Activated CD4-positive, alpha-beta T cell treated with anti-CD3 and anti-CD28 coated beads for 24 hours (primary cell): ENCODE measurements around the gene RDH11.
A peak's percentile ranks its signal among the peaks of the same experiment; 100 is the strongest.
"Not testable (repeated sequence)": the region's sequence is repeated elsewhere in the genome, so short reads cannot be mapped to it uniquely, and the experiment has no call there.

Experiments used
- DNase-seq, 2 donors: peaks; one replicate each; pipeline ENCODE4 v3.0.0-alpha.2; 2020; ENCODE audit warnings: low read depth in 2 of 2

The RDH11 gene

DNA sequence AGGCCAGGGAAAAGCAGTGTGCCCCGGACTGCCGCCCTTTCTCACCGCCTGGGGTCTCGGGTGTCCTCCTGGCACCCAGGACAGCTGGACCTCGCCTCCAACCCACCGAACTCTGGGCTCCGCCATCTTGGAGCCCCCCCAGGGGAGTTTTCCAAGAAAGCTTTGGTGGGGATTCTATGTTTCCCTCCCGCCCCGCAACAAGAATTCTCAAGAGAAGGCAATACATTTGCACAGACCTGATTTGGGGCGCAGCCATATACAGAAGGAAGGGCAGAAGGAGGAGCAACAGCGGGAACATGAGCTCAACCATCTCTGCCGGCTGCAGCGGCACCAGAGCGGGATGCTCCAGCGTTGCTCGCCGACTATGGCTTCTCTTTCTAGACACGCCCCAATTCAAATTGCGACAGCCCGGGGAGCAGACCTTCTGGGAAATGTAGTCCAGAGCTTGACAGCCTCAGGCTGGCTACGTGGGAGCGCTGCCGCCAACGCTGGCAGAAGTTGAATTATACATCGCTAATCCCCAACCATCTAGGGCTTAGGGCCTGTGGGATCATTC is at the start of gene RDH11:
RDH11 (minus strand) TSS at position 371 of the 556 bp plus-strand sequence; CDS start at position 310, 61 bp downstream.
- peak; percentile 67 to 71 for DNase-seq

GRCh38 chr14:67744046-67744445 is 48.5 kb upstream of the RDH11 start:
- no peak for DNase-seq

- DNase-seq, result no peak
Observed at GRCh38 chr14:67738740-67739504, 43.4 kb upstream of the RDH11 start.

DNA sequence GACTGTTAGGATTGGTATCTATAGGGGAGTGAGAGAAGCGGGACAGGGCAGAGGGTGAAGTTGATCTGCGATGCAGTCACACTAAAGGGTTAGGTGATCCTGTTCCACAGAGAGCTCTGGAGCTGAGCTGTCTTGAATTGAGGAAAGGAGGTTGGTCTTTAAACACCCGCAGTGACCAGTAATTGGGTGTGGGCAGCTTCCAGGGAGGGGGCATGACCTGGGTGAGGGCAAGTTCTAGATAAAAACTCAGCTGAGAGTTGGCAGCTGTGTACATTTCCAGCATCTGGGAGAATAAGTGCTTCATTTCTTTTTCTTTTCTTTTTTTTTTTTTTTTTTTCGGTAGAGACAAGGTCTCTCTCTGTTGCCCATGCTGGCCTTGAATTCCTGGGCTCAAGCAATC is 41.2 kb upstream of the RDH11 start:
- no peak for DNase-seq

GRCh38 chr14:67735336-67736147 is 40.0 kb upstream of the RDH11 start:
- DNase-seq, result no peak

DNA sequence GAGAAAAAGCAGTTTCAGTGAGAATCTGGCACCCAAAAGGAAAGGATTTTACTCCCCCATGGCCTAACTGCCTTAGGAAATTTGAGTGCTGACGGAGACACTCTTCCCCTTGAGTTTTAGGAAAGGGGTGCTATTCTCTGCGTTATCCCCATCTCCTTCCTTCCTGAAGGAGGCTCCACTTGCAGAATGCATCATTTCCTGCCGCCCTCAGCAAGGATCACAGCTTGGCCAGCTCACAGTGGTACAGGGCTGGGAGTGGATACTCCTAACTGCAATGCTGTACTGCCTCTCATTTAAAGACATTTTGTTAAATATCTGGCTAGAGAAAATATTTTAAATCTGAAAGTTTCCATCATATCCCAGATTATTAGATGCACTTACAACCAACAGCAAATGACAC is 39.1 kb upstream of the RDH11 start:
- no peak for DNase-seq

GRCh38 chr14:67733616-67734015 is 38.1 kb upstream of the RDH11 start:
- DNase-seq, result no peak

DNA sequence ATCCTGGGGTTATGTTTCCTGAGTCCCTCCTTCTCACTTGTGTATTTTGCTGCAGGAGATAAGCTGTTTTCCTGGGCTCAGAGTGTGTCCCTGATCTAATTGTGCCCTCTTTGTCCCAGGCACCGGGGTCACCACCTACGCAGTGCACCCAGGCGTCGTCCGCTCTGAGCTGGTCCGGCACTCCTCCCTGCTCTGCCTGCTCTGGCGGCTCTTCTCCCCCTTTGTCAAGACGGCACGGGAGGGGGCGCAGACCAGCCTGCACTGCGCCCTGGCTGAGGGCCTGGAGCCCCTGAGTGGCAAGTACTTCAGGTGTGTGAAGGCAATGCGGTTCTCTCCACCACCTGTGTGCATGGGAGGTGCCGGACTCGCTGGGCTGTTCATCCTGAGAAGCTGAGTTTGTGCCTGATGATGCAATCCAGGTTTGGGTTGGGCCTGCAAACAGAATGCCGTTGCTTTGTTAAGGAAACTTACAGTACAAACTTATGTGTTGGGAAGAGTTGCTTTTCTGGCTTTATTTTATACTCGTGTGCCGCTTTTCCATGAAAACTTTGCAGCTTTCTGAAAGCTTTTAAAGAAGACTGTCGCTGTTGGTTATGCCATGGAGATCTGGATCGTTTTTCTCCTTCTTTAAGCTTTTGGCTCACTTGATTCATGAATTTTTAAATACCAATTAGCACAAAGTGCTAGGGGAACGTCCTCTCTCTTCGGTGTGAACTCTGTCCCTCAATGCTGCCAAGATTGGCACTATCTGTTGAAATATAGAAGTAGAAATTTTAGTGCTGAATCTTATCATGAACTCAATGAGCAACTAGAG is 33.7 kb upstream of the RDH11 start:
- DNase-seq, result no peak

GRCh38 chr14:67728258-67728657 is 32.7 kb upstream of the RDH11 start:
- DNase-seq, result no peak

DNA sequence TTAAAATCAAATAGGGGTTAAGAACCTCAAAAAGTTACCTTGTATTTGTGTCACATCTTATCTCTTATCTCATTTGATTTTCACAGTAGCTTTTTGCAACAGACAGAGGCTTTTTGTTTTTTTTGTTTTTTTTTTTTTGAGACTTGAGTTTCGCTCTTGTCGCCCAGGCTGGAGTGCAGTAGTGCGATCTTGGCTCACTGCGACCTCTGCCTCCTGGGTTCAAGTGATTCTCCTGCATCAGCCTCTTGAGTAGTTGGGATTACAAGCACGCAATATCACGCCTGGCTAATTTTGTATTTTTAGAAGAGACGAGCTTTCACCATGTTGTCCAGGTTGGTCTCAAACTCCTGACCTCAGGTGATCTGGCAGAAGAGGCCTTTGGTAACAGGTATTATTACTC is 31.8 kb upstream of the RDH11 start:
- no peak for DNase-seq

DNA sequence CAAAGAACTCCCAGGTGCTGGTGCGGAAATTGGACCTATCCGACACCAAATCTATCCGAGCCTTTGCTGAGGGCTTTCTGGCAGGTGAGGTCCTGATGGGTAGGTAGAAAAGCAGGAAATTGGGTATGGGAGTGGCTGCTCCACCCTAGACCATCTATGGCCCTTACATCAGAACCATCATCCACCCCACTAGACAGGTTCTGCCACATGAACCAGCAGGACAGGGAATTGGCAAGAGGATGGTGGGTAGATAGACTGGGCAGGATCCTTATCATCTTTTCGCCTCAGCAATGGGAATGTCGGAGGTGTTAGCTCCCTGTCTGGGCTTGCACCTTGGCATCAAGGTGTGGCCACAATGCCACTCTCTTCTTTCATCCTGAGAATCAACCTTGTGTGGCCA is 29.6 kb upstream of the RDH11 start:
- DNase-seq, result no peak

- no peak for DNase-seq
Observed at GRCh38 chr14:67722293-67722692, 26.7 kb upstream of the RDH11 start.

GRCh38 chr14:67721875-67722274 is 26.3 kb upstream of the RDH11 start:
- DNase-seq, result no peak

DNA sequence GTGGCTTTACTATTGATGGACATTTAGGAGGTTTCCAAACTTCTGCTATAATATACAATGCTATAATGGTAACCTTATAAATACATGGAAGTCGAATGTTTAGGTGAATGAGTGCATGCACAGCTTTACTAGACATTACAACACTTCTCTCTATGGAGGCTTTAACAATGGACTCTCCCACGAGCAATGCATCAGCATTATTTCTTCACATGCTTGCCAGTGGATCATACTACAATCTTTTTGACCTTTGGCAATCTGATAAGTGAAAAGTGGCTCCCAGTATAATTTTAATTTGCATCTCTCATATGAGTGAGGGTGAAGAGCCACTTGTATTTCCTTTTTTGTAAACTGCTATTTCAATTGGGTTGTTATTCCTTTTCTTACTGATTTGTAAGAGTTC is 24.3 kb upstream of the RDH11 start:
- no peak for DNase-seq

GRCh38 chr14:67719385-67719784 is 23.8 kb upstream of the RDH11 start:
- not testable (repeated sequence) for DNase-seq

GRCh38 chr14:67718265-67718664 is 22.7 kb upstream of the RDH11 start:
- no peak for DNase-seq

- DNase-seq, result no peak
Observed at GRCh38 chr14:67717048-67717447, 21.5 kb upstream of the RDH11 start.

DNA sequence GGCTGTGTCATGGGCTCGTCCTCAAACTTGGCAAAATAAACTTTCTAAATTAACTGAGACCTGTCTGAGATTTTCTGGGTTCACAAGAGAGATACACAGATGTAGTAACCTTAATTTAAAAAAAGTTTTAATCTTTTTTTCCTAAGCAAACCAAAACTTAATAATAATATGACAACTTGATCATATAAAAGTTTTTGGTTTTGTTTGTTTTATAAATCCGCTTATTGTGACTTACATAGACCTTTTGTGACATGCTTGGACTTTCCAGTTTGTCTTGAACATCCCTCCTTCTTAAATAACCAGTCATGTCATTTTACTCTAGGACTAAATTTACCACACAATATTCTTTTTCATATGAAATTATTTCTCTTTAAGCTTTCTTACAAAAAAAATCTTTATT is 14.6 kb upstream of the RDH11 start:
- no peak for DNase-seq

- not testable (repeated sequence) for DNase-seq
Observed at GRCh38 chr14:67709796-67710195, 14.2 kb upstream of the RDH11 start.

GRCh38 chr14:67709346-67709745 is 13.8 kb upstream of the RDH11 start:
- DNase-seq, result not testable (repeated sequence)

DNA sequence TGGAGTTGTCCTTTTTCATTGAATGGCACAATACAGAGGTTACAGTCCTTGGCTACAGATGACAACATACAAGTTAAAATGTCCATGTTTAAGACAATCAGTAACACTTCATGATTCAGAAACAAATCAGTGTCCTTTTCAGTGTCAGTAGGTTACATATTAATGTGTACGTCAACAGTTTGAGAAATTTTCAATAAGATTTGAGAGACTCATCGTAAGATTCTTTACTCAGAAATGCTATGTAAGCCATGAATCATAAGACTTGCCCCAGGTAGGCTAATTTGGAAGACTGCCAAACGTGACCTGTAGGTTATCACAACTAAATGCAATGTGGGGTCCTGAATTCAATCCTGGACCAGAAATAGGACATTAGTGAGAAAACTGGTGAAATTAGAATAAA is 9.6 kb upstream of the RDH11 start:
- no peak for DNase-seq
